GM15510 (cell line): ENCODE results near the gene NETO2.

Source experiments
- POLR2A ChIP-seq: IDR thresholded peaks from 3 replicates; pipeline ENCODE4 v1.6.1; 2011; ENCODE audit warnings: borderline replicate concordance; ENCODE audit not compliant: insufficient read length; ENCODE audit errors: extremely low read depth

The NETO2 gene

DNA sequence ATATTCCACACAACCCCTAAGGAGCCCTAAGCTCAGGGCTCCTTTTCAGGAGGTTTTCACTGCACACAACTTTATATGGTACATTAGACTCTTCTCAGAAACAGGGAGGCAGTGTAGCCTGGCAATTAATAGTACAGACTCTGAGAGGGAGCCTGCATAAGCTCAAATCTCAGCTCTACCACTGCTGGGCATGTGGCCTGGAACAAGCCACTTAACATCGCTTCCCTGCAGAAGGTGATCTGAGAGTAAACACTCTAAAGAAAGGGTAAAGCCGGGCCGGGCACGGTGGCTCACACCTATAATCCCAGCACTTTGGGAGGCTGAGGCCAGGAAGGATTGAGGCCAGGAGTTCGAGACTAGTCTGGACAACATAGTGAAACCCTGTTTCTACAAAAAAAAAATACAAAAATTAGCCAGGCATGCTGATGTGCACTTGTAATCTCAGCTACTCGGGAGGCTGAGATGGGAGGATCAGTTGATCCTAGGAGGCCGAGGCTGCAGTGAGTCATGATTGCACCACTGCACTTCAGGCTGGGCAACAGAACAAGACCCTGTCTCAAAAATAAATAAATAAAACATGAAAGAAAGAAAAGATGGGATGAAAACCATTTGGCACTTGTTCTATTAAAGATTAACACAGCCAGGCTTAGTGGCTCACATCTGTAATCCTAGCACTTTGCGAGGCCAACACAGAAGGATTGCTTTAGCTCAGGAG lies 99.6 kb downstream of the NETO2 start:
- TF ChIP-seq POLR2A, result no peak

DNA sequence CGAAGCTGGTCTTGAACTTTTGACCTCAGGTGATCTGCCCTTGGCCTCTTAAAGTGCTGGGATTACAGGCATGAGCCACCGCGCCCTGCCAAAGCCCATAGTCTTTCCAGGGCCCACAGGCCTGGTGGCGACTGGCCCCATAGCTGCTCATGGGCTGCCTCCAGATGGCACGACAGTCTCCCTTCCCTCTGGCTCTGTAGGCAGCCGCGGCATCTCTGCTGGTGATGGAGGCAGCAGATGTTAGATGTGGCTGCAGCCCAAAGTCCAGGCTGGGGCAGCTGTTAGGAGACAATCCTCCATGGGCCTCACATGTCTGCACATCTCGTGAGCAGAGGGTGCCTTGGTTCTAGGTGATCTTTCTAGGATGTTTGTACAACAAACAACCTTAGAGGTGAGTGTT lies 100.5 kb downstream of the NETO2 start:
- TF ChIP-seq POLR2A, result no peak

DNA sequence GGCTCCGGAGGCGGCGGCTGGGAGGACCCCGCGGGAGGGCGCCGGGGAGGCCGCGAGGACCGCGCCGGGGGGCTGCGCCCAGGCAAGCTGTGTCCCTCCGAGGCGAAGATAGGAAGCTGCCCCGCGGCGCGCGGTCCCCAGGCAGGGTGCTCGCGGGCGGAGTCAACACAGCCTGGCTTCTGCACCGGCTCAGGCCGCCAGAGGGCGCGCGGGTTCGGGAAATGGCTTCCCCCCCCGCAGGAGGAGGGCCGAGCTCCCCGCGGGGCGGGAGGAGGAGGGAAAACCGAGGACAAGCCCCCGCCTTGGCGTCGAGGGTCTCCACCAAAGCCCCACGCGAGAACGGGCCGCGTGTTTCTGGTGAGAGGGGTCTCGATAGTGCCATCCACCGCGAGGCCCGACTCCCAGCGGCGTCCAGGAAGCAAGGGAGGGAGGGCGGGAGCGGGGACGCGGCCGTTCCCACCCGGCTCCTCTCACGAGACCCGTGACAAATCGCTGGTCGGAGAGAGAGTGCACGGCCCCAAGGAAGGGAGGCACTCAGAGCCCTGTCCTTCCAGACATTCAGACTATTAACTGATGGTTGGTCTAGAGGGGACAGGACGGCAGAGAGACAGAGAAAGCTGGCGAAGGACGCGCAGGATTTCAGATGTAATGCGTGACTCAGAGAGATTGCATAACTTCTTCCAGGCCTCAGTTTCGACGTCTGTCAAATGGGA lies 105.8 kb downstream of the NETO2 start:
- TF ChIP-seq POLR2A, result no peak

DNA sequence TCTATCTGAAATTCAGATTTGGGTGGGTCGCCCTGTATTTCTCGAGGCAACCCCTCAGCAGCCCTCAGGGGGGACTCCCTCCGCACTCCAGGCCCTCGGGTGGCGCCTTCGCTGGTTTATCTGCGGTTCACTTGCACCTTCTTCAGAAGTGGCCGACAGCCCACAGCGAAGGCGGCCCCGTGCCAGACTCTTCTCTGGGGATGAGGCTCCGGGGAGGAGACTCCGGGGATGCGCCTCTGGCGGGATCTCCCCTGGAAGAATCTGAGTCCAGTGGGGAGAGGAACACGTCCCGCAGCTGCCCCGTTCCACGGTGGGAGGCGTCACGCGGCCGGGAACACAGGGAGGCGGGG lies 106.4 kb downstream of the NETO2 start:
- TF ChIP-seq POLR2A, result no peak

DNA sequence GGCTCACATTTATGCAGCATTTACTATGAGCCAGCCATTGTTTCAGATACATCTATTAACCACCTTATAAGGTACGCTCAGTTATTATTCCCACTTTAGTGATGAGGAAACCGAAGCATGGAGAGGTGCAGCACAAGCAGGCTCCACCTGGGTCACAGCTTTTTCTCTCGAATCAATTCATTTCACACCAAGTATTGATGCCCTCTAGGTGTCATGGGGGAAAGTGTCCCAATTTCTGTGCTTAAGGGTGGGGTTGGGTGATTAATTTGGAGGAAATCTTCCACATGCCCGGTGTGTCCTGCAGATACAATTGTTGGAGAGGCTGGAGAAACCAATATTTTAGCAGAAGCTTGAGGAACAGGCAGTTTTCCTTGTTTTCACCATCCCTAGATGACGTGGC lies 107.5 kb downstream of the NETO2 start:
- TF ChIP-seq POLR2A, result no peak

DNA sequence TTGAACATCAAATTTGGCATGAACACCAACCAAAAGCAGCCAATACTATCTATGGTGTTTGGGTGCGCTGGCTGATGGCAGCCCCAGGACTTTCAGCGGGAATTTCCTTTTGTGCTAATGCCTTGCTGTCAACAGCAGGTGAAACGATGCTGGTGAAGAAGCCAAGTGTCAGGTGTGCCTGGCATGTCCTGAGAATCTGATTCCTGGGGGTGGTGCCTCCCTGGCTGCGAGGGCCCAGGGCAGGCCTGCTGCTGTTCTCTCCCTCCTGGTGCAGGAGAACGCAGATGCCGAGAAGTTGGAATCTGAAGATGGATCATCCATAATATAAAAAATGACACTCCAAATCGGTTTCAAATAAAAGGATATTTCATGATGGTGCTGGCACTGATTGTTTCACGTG lies 108.3 kb downstream of the NETO2 start:
- no peak for TF ChIP-seq POLR2A

DNA sequence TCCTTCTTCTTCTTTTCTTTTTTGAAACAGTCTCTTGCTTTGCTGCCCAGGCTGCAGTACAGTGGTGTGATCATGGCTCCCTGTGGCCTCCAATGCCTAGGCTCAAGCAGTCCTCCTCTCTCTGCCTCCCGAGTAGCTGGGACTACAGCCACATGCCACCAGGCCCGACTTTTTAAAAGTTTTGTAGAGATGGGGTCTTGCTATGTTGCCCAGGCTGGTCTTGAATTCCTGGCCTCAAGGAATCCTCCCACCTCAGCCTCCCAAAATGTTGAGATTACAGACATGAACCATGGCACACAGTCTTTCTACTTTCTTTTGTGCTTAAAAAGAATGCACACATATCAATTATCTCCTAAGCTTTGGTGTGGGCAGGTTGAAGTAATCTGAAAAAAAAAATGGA lies 109.3 kb downstream of the NETO2 start:
- no peak for TF ChIP-seq POLR2A

DNA sequence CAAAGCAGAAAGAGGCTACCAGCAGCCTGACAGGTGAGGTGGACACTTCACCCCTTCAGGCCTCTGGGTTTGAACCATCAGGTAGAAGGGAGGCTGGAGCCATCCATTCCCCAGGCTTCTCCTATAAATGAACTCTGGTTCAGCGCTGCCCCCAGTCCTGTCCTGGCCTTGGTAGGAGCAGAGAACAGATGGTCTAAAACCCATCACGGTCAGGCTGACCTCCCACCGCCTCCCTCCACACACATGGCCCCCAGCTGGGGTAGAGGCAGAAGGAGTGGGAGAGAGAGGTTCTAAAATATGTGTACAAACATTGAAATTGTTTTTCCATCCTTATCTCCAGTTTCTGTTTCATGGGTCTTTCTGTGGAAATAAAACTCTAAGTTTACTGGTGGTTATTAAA lies 110.6 kb downstream of the NETO2 start:
- TF ChIP-seq POLR2A, result no peak

DNA sequence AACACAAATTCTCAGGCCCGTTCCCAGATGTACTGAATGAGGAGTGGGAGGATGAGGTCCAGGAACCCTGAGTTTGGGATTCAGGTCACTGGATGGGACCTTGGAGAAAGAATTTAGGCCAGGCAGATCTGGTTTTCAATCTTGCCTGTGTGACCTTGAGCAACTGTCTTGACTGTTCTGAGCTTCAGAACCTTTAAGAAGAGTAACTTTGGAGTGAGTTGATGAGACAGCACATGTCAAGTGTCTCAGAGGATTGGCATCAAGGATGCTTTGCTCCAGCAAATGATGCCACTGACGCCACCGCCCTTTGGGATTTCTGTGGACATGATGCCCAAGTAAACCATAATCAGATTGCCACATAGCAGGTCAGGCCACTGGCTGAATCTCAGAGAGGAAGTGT lies 114.0 kb downstream of the NETO2 start:
- TF ChIP-seq POLR2A, result no peak

DNA sequence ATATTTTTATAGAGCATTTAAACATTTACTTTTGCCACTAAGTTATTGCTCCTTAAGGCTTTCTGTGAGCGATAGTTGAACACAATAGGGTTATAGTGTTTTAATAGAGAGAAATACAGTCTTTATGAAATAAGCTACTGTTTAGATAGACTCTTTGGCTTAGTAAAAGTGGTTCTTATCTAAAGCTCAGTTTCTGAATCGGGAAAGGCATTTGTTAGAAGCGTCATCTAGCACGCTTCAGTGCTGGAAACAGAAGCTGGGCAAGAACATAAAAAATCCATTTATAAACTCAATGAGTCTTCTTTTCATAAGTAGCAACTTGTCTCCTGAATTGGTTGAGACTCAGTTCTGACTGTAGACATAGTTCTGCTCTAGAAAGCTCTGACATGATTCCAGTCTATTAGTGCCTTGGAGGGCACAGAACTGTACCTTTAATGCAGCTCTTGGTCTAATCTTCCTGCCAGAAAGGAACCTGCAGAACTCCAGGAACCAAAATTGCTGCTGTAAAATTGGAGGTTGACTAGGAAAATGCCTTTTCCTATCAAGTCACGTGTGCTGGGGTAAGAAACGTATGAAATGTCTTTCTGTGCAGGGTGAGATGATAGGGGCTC lies 114.9 kb downstream of the NETO2 start:
- TF ChIP-seq POLR2A, result no peak
